Measurements from ENCODE around the gene ARHGAP29. TPM values are rescaled to one million over a fixed set of nuclear protein-coding genes. Genes with fewer than 3 reads are reported as not detected.

Gene ARHGAP29
- total RNA-seq, 1 donor: 77.2 TPM

GRCh38 chr1:94265011-94265422, 27.6 kb upstream of the ARHGAP29 start:
- TF ChIP-seq CTCF (IDR thresholded peaks at IDR 0.05; ENCODE audit: insufficient read depth, low read length): no peak
- DNase-seq (ENCODE audit: low read depth): no peak

GRCh38 chr1:94260635-94261387, 23.4 kb upstream of the ARHGAP29 start:
- TF ChIP-seq CTCF (IDR thresholded peaks at IDR 0.05; ENCODE audit: insufficient read depth, low read length): no peak
- no peak overlapping the region for H3K4me3 ChIP-seq (ENCODE audit: low read depth, low read length)

More at GRCh38 chr1:94265011-94265422, 27.6 kb upstream of the ARHGAP29 start:
- no peak overlapping the region for H3K4me3 ChIP-seq (ENCODE audit: low read depth, low read length)

DNA sequence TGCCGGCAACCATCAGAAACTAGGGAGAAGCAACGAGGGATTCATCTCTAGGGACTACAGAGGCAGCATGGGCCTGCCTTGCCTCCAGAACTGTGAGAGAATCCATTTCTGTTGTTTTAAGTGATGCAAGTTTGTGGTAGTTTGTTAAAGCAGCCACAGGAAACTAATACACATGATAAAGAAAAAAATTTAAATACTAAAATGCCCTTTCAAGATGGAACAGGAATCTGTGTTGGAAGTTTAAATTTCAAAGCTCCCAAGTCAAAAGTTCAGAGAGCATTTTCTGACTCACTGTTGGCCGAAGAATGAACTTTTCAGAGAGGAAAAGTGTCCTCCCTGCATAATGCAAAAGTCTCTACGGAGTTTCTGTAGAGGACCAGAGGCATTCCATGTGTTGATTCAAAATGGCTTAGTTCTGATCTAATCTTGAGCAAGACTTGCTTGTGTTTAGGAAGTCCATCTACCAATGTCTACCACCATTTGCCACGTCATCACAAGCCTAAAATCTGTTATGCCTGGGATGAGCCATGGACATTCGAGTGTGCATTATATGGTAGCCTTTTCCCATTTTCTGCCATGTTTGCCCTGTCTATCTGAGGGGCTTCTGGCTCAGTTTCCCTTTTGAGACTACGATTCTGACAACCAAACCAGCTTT, 22.4 kb upstream of the ARHGAP29 start:
- peak; percentile 68 for DNase-seq (ENCODE audit: low read depth)
- no peak for TF ChIP-seq CTCF (IDR thresholded peaks at IDR 0.05; ENCODE audit: insufficient read depth, low read length)
- no peak overlapping the region for H3K4me3 ChIP-seq (ENCODE audit: low read depth, low read length)

More at GRCh38 chr1:94260635-94261387, 23.4 kb upstream of the ARHGAP29 start:
- no peak for DNase-seq (ENCODE audit: low read depth)

DNA sequence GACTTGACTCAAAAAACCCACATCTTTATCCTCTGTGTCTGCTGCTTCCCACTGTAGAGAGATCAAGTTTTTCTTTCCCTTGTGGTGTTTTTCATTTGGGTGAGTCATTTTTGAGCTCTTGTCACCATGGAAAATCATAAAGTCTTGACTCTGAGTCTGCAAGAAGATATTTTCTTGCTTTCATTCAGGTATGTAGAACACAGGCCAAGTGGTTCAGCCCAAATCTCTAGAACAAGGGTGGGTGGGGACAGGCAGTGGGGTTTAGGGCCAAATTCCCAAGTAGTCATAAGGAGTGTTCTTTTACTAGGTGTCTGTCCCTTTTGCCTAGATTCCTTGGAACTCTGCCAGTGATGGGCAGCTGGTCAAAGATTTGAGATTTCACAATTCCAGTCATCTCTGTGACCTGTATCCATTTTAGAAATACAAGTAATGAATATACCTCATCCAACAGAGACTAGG, 21.5 kb upstream of the ARHGAP29 start:
- no peak for TF ChIP-seq CTCF (IDR thresholded peaks at IDR 0.05; ENCODE audit: insufficient read depth, low read length)
- peak; percentile 98 for DNase-seq (ENCODE audit: low read depth)
- H3K4me3 ChIP-seq (ENCODE audit: low read depth, low read length): no peak overlapping the region

DNA sequence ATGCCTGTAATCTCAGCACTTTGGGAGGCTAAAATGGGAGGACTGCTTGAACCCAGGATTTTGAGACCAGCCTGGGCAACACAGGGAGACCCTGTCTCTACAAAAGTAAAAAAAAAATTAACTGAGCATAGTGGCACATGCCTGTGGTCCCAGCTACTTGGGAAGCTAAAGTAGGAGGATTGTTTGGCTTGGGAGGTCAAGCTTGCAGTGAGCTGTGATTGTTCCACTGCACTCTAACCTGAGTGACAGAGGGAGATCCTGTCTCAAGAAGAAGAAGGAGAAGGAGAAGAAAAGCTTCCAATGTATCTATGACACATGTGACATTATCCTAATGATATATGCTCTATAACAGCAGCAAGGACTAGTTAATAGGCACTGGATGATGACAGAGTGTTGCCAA, 20.1 kb upstream of the ARHGAP29 start:
- no peak for TF ChIP-seq CTCF (IDR thresholded peaks at IDR 0.05; ENCODE audit: insufficient read depth, low read length)
- no peak for DNase-seq (ENCODE audit: low read depth)
- no peak overlapping the region for H3K4me3 ChIP-seq (ENCODE audit: low read depth, low read length)

GRCh38 chr1:94255476-94255875, 18.1 kb upstream of the ARHGAP29 start:
- DNase-seq (ENCODE audit: low read depth): peak; percentile 49
- TF ChIP-seq CTCF (IDR thresholded peaks at IDR 0.05; ENCODE audit: insufficient read depth, low read length): no peak

More at GRCh38 chr1:94255476-94255875, 18.1 kb upstream of the ARHGAP29 start:
- H3K4me3 ChIP-seq (ENCODE audit: low read depth, low read length): no peak overlapping the region
